ENCODE results near the gene CREB3L2.

CREB3L2 gene

GRCh38 chr7:137992104-137992549 is 9.8 kb downstream of the CREB3L2 start:
- no peak overlapping the region for H3K4me3 ChIP-seq (ENCODE audit: low read depth, low read length)
- H3K9me3 ChIP-seq (ENCODE audit: control insufficient read depth, insufficient read depth, low read depth, low read length): no peaks in the 10 kb centered on the region
- H3K4me1 ChIP-seq (ENCODE audit: control insufficient read depth, insufficient read depth, low read length): no peaks in the 10 kb centered on the region
- H3K27ac ChIP-seq (ENCODE audit: extremely low read depth, low read depth, low read length): no peak overlapping the region
- ChIA-PET CTCF (interaction anchor here (0.6 to 1.4 kb wide), 4 partner anchors 9 to 89 kb away, joined by 3 to 6 read pairs (median 4); no protein-coding TSS in a partner anchor), POLR2A (interaction anchor here (0.7 kb wide), 1 partner anchor 71 kb away, joined by 3 read pairs; no protein-coding TSS in a partner anchor)
- H3K36me3 ChIP-seq (ENCODE audit: control insufficient read depth in 2 of 2, insufficient read depth in 1 of 2, low read length in 2 of 2): no peaks in the 10 kb centered on the region
- TF ChIP-seq TSHZ1 (tag by site-specific recombination; IDR thresholded peaks at IDR 0.05; ENCODE audit: borderline replicate concordance) (no peak), ZNF18 (tag by site-specific recombination; IDR thresholded peaks at IDR 0.05) (no peak), ZNF580 (tag by site-specific recombination; IDR thresholded peaks at IDR 0.05) (no peak), ZSCAN30 (tag by site-specific recombination; IDR thresholded peaks at IDR 0.05) (no peak), ZBTB7A (tag by site-specific recombination; IDR thresholded peaks at IDR 0.05; ENCODE audit: low read depth) (no peak), ZFP3 (tag by site-specific recombination; IDR thresholded peaks at IDR 0.05; ENCODE audit: low read depth) (no peak), ZNF211 (tag by site-specific recombination; IDR thresholded peaks at IDR 0.05; ENCODE audit: low read depth) (no peak), ZNF518A (tag by site-specific recombination; conservative IDR thresholded peaks at IDR 0.05; ENCODE audit: low read depth) (no peak), ZNF239 (tag by site-specific recombination; IDR thresholded peaks at IDR 0.05) (no peak), ZNF558 (tag by site-specific recombination; IDR thresholded peaks at IDR 0.05) (no peak), ZNF169 (tag by site-specific recombination; IDR thresholded peaks at IDR 0.05) (no peak), ZNF521 (tag by site-specific recombination; IDR thresholded peaks at IDR 0.05) (no peak)

- ChIA-PET CTCF (no interaction called here), POLR2A (no interaction called here)
- Histone ChIP-seq H3K36me3 (ENCODE audit: control insufficient read depth in 2 of 2, insufficient read depth in 1 of 2, low read length in 2 of 2) (no peaks in the 10 kb centered on the region), H3K4me3 (ENCODE audit: low read depth, low read length) (no peak overlapping the region), H3K9me3 (ENCODE audit: control insufficient read depth, insufficient read depth, low read depth, low read length) (no peaks in the 10 kb centered on the region), H3K4me1 (ENCODE audit: control insufficient read depth, insufficient read depth, low read length) (no peaks in the 10 kb centered on the region), H3K27ac (ENCODE audit: extremely low read depth, low read depth, low read length) (no peak overlapping the region)
- TF ChIP-seq PRDM10 (tag by site-specific recombination; IDR thresholded peaks at IDR 0.05): no peak
- peak; percentile 90 for TF ChIP-seq ZFP3 (tag by site-specific recombination; IDR thresholded peaks at IDR 0.05; ENCODE audit: low read depth)
These were observed 11.5 kb downstream of the CREB3L2 start for GRCh38 chr7:137990251-137990941.
